Mesothelial cell of epicardium (in vitro differentiated cells): ENCODE results near the gene XCR1. TPM values are rescaled to one million over a fixed set of nuclear protein-coding genes. Genes with fewer than 3 reads are reported as not detected.

ENCODE experiments used
- DNase-seq, 2 experiments: peaks; one replicate each; pipeline ENCODE4 v3.0.0; 2021; ENCODE audit warnings: low spot score in 2 of 2; ENCODE audit not compliant: unreplicated experiment in 2 of 2
- H3K27ac Mint-ChIP-seq: 2 replicates; pipeline ENCODE4 v1.8.0; 2021; ENCODE audit warnings: mixed read lengths
- H3K27me3 Mint-ChIP-seq: 2 replicates; pipeline ENCODE4 v1.8.0; 2021; ENCODE audit warnings: low read depth, mixed read lengths
- H3K36me3 Mint-ChIP-seq: 2 replicates; pipeline ENCODE4 v1.8.0; 2021; ENCODE audit warnings: mixed read lengths
- H3K4me1 Mint-ChIP-seq: 2 replicates; pipeline ENCODE4 v1.8.0; 2021; ENCODE audit warnings: mixed read lengths
- H3K4me3 Mint-ChIP-seq: 2 replicates; pipeline ENCODE4 v1.8.0; 2021; ENCODE audit warnings: mild to moderate bottlenecking, moderate library complexity, mixed read lengths
- H3K9me3 Mint-ChIP-seq: 2 replicates; pipeline ENCODE4 v1.8.0; 2021; ENCODE audit warnings: mixed read lengths
- total RNA-seq: library from RNA; stranded (reverse); gene quantifications from 3 replicates; pipeline ENCODE4 v1.2.1, GENCODE V29; 2021
- TF ChIP-seq, protein P1 (sequence below): fragments of 200-600 bp; sonication (generic); IDR thresholded peaks from one replicate; pipeline ENCODE4 v1.5.0; 2021; ENCODE audit warnings: antibody characterized with exemption; ENCODE audit not compliant: unreplicated experiment

Gene XCR1
- total RNA-seq, 1 donor from 2014 or later: not detected

DNA sequence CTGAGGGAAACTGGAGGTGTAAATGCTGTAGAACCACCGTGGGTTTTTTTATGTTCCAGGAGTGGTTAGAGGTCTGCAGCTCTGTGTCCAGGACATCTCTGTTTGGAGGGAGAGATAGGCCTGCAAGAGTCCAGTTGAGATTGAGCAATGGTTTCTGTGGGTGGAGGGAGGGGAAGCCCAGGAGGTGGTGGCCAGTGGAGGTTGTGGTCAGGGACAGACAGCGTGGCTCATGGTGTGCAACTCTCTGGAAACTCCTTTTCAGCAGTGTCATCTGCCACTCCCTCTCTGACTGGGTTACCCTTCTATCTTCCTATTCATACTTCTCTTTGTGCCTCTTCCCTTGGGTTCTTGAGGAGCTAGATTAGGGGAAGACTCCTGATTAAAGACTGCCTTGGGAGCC lies 9.6 kb downstream of the XCR1 start:
- Mint-ChIP-seq H3K27ac (no peak overlapping the region), H3K27me3 (peaks cover 2% of the 10 kb centered on the region), H3K9me3 (peaks cover 20% of the 10 kb centered on the region), H3K4me1 (no peaks in the 10 kb centered on the region), H3K4me3 (no peak overlapping the region), H3K36me3 (no peaks in the 10 kb centered on the region)
- TF ChIP-seq, protein P1, sequence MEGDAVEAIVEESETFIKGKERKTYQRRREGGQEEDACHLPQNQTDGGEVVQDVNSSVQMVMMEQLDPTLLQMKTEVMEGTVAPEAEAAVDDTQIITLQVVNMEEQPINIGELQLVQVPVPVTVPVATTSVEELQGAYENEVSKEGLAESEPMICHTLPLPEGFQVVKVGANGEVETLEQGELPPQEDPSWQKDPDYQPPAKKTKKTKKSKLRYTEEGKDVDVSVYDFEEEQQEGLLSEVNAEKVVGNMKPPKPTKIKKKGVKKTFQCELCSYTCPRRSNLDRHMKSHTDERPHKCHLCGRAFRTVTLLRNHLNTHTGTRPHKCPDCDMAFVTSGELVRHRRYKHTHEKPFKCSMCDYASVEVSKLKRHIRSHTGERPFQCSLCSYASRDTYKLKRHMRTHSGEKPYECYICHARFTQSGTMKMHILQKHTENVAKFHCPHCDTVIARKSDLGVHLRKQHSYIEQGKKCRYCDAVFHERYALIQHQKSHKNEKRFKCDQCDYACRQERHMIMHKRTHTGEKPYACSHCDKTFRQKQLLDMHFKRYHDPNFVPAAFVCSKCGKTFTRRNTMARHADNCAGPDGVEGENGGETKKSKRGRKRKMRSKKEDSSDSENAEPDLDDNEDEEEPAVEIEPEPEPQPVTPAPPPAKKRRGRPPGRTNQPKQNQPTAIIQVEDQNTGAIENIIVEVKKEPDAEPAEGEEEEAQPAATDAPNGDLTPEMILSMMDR: no peak
- no peak for DNase-seq

- no peaks in the 10 kb centered on the region for H3K36me3 Mint-ChIP-seq
- TF ChIP-seq, protein P1: no peak
- no peaks in the 10 kb centered on the region for H3K4me1 Mint-ChIP-seq
- no peaks in the 10 kb centered on the region for H3K9me3 Mint-ChIP-seq
- H3K27me3 Mint-ChIP-seq: no peaks in the 10 kb centered on the region
- no peak for DNase-seq
- no peak overlapping the region for H3K27ac Mint-ChIP-seq
- no peak overlapping the region for H3K4me3 Mint-ChIP-seq
Observed at GRCh38 chr3:46013316-46014094, 13.8 kb downstream of the XCR1 start.

DNA sequence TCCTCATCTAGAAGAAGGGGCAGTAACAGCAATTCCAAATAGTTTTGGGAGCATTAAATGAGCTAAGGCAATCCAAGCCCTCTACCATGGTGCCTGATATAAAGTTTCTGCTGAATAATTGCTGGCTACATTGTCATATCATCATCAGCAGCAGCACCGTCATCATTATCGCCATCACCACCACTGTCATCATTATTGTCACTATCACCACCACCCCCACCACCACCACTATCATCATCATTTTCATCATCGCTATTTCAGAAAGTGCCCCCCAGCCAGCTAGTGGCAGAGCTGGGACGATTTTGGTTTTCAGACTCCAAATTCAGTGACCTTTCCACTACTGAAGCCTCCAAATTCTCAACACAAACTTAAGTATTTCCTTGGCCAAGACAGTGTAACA lies 15.0 kb downstream of the XCR1 start:
- no peak for DNase-seq
- H3K4me3 Mint-ChIP-seq: no peak overlapping the region
- no peaks in the 10 kb centered on the region for H3K9me3 Mint-ChIP-seq
- H3K27ac Mint-ChIP-seq: no peak overlapping the region
- H3K4me1 Mint-ChIP-seq: no peaks in the 10 kb centered on the region
- no peaks in the 10 kb centered on the region for H3K36me3 Mint-ChIP-seq
- TF ChIP-seq, protein P1: no peak
- H3K27me3 Mint-ChIP-seq: no peaks in the 10 kb centered on the region

DNA sequence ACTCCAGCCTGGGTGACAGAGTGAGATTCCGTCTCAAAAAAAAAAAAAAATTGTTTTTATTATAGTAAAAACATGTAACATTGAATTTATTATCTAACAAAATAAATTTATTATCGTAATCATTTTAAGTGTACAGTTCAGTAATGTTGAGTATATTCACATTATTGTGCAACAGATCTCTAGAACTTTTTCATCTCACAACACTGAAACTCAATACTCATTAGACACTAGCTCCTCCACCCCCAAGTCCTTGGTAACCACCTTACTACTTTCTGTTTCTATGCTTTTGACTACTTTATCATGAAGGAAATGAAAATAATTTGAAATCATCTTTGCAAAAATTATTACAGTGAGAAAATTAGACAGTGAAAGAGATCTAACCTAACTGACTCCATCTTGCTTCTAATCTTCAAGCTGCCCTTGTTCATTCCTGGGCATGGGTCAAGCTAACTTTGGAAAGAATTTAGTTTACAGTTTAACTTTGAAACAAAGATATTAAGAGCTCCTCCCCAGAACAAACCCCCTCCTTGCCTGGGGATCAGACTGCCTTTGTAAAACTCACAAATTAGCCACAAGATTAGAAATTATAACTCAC lies 16.7 kb downstream of the XCR1 start:
- H3K4me1 Mint-ChIP-seq: peaks cover 5% of the 10 kb centered on the region
- no peak overlapping the region for H3K4me3 Mint-ChIP-seq
- H3K27ac Mint-ChIP-seq: no peak overlapping the region
- no peak for DNase-seq
- H3K27me3 Mint-ChIP-seq: no peaks in the 10 kb centered on the region
- no peaks in the 10 kb centered on the region for H3K36me3 Mint-ChIP-seq
- TF ChIP-seq, protein P1: no peak
- no peaks in the 10 kb centered on the region for H3K9me3 Mint-ChIP-seq

DNA sequence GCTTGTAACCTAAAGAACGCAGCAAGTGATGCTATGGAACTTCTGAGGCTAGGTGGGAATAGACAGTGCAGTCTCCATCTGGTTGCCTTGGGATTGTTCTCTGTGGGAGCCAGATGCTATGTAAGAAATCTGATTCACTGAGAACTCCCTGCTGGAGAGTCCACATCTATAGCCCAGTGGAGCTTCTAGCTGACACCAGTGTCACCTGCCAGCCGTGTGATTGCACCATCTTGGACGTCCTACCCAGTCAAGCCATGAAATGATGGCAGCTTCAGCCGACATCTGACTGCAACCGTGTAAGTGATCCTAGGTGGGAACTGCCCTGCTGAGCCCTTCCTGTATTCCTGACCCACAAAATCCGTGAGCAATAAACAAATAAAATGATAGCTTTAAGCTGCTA lies 19.2 kb downstream of the XCR1 start:
- H3K27ac Mint-ChIP-seq: no peak overlapping the region
- DNase-seq: no peak
- TF ChIP-seq, protein P1: no peak
- H3K9me3 Mint-ChIP-seq: no peaks in the 10 kb centered on the region
- no peaks in the 10 kb centered on the region for H3K27me3 Mint-ChIP-seq
- peaks cover 5% of the 10 kb centered on the region for H3K4me1 Mint-ChIP-seq
- no peaks in the 10 kb centered on the region for H3K36me3 Mint-ChIP-seq
- H3K4me3 Mint-ChIP-seq: no peak overlapping the region
